ENCODE results near the gene TMPRSS4.

TMPRSS4 gene

GRCh38 chr11:118054712-118055640, 21.9 kb upstream of the TMPRSS4 start:
- TF ChIP-seq CTCF (IDR thresholded peaks at IDR 0.05; ENCODE audit: control extremely low read depth, extremely low read depth, low read depth, missing control alignments): no peak
- ChIA-PET CTCF (interaction anchor here (1.4 to 9.8 kb wide), 18 partner anchors 8 to 628 kb away, joined by 3 to 116 read pairs (median 18); partner anchors contain the start of gene FXYD2), POLR2A (interaction anchor here (0.6 kb wide), 1 partner anchor 212 kb away, joined by 3 read pairs; no protein-coding TSS in a partner anchor)
- DNase-seq (ENCODE audit: extremely low spot score): no peak

GRCh38 chr11:118055966-118056365, 20.9 kb upstream of the TMPRSS4 start:
- CTCF ChIA-PET: interaction anchor here (1.4 to 9.8 kb wide), 7 partner anchors 9 to 251 kb away, joined by 3 to 116 read pairs (median 7); no protein-coding TSS in a partner anchor
- DNase-seq (ENCODE audit: extremely low spot score): no peak
- POLR2A ChIA-PET: no interaction called here
- TF ChIP-seq CTCF (IDR thresholded peaks at IDR 0.05; ENCODE audit: control extremely low read depth, extremely low read depth, low read depth, missing control alignments): no peak

GRCh38 chr11:118056806-118057205, 20.1 kb upstream of the TMPRSS4 start:
- no peak for DNase-seq (ENCODE audit: extremely low spot score)
- POLR2A ChIA-PET: no interaction called here
- TF ChIP-seq CTCF (IDR thresholded peaks at IDR 0.05; ENCODE audit: control extremely low read depth, extremely low read depth, low read depth, missing control alignments): no peak
- CTCF ChIA-PET: interaction anchor here (1.5 to 9.8 kb wide), 5 partner anchors 112 to 249 kb away, joined by 5 to 102 read pairs (median 11); no protein-coding TSS in a partner anchor

- ChIA-PET CTCF (interaction anchor here (0.8 to 9.8 kb wide), 6 partner anchors 22 to 250 kb away, joined by 3 to 102 read pairs (median 6); partner anchors contain the start of gene IL10RA), POLR2A (no interaction called here)
- no peak for TF ChIP-seq CTCF (IDR thresholded peaks at IDR 0.05; ENCODE audit: control extremely low read depth, extremely low read depth, low read depth, missing control alignments)
- no peak for DNase-seq (ENCODE audit: extremely low spot score)
Measured at GRCh38 chr11:118057251-118058145, 19.4 kb upstream of the TMPRSS4 start.

- DNase-seq (ENCODE audit: extremely low spot score): no peak
- ChIA-PET CTCF (interaction anchor here (0.8 to 9.8 kb wide), 7 partner anchors 10 to 251 kb away, joined by 3 to 102 read pairs (median 4); partner anchors contain the start of gene IL10RA), POLR2A (no interaction called here)
- TF ChIP-seq CTCF (IDR thresholded peaks at IDR 0.05; ENCODE audit: control extremely low read depth, extremely low read depth, low read depth, missing control alignments): no peak
Measured at GRCh38 chr11:118058311-118059245, 18.3 kb upstream of the TMPRSS4 start.
